GM12874 (cell line): Measurements from ENCODE around the gene SLFN5.

Experiments used
- TF ChIP-seq, protein P1 (sequence below): IDR thresholded peaks from 2 replicates; pipeline ENCODE4 v1.5.1; 2011; ENCODE audit warnings: low read depth, mild to moderate bottlenecking, control low read depth, low read length, moderate library complexity; ENCODE audit not compliant: insufficient read depth

SLFN5 gene

DNA sequence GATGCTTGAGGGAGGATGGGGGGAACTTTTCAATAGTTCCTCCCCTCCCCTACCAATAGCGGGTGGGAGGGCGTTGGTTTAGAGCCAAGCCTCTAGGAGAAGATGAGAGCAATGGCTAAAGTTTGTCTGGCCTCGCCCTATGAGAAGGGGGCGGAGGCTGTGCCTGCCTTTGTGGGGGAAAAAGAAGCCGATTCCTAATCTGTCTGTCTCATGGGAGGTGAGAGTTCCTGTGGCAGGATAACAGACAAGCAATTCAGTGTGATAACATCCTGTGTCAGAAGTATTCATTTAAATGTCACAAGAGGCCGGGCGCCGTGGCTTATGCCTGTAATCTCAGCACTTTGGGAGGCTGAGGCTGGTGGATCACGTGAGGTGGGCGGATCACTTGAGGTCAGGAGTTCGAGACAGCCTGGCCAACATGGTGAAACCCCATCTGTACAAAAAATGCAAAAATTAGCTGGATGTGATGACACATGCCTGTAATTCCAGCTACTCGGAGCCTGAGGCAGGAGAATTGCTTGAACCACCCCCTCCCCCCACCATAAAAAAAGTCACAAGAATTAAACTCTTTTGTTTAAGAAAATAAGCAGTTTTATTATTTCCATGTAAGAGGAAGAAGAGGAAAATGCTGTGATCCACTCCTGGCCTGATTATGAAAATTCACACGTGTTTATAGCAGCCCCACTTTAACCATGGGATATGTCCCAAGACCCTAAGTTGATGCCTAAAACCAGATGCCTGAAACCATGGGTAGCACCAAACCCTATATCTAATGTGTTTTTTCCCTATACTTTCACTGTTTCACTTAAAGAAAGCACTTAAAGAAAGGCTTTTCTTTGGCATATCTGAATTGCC, 1.7 kb downstream of the SLFN5 start:
- TF ChIP-seq, protein P1, sequence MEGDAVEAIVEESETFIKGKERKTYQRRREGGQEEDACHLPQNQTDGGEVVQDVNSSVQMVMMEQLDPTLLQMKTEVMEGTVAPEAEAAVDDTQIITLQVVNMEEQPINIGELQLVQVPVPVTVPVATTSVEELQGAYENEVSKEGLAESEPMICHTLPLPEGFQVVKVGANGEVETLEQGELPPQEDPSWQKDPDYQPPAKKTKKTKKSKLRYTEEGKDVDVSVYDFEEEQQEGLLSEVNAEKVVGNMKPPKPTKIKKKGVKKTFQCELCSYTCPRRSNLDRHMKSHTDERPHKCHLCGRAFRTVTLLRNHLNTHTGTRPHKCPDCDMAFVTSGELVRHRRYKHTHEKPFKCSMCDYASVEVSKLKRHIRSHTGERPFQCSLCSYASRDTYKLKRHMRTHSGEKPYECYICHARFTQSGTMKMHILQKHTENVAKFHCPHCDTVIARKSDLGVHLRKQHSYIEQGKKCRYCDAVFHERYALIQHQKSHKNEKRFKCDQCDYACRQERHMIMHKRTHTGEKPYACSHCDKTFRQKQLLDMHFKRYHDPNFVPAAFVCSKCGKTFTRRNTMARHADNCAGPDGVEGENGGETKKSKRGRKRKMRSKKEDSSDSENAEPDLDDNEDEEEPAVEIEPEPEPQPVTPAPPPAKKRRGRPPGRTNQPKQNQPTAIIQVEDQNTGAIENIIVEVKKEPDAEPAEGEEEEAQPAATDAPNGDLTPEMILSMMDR: no peak

DNA sequence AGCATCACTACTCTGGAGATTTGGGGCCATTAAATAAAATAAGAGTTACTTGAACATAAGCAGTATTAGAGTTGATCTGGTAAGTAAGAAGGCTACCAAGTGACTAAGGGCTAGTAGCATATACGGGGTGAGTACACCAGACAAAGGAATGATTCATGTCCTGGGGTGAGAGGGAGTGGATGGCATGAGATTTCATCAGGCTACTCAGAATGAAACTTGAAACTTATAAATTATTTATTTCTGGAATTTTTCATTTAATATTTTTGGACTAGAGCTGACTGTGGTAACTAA, 2.3 kb downstream of the SLFN5 start:
- TF ChIP-seq, protein P1: no peak

DNA sequence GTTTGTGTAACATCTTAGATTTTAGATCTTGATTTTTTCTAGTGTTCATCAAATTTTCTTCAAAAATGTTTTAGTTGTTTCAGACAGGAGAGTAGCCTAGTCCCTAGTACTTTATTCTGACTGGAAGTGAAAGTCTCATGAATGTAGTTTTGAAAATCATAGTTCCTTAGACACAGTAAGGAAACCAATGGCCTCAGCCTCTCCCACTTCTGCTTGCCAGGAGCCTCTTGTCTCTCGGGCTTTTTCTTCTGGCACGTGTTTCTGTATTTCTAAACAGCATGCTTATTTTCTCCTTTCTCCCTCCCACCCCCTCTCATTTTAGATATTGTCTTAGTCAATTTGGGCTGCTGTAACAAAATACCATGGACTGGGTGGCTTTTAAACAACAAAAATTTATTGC, 9.8 kb downstream of the SLFN5 start:
- TF ChIP-seq, protein P1: no peak

DNA sequence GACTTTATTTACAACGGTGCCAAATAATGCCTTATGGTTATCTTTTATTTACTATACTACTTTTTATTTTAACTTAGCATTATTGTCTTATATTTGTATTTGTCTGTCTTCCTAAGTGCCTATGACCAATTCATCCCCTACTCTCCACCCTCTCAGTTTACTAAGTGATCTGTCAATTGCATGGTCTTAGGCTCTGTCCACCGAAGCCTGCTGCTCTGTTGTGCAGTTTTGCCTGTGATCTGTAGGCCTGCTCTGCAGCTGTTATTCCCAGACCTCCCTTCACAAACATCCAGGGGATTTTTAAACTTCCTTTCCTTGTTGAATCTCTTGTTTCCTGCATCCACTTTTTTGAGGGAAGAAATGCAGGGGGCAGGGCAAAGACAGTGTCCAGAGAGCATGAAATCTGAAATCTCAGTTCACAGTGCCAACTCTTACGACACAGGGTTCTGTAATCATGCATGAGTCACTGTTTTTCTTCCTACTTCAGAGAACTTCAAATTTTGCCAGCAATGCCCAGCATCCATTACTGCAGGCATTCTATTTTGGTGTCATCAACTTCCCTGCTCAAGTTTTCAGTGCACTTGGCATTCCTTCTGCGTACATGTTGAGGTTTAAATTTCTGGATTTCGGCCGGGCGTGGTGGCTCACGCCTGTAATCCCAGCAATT, 11.4 kb downstream of the SLFN5 start:
- TF ChIP-seq, protein P1: no peak

DNA sequence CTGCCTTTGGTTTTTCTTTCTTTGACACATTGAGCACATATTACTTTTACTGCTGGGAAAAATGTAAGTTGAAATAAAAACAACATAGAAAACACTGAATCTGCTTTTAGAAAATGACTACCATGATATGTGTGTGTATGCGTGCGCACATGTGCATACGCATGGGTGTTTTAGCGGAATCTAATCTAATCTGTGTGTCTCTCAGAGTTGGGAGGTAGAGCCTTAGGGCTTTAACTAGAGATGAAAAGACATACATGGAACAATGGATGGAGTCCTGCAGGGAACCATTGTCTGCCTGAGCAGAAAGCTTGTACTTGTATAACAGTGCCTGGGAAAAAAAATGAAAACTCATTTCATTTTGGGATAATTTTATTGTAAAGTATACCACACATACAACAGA, 12.4 kb downstream of the SLFN5 start:
- TF ChIP-seq, protein P1: no peak

DNA sequence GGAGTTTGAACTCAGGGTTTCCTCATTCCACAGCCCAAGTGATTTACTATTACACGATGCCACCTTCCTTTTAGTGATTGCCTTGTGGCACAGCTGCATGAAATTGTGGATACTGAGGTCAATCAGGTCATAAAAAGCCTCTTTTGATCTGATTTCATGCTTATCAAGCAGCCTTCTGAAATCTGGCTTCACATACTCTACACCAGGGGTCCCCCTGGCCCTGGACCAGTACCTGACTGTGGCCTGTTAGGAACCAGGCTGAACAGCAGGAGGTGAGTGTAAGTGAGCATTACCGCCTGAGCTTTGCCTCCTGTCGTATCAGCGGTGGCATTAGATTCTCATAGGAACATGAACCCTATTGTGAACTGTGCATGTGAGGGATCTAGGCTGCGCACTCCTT, 13.8 kb downstream of the SLFN5 start:
- TF ChIP-seq, protein P1: no peak

DNA sequence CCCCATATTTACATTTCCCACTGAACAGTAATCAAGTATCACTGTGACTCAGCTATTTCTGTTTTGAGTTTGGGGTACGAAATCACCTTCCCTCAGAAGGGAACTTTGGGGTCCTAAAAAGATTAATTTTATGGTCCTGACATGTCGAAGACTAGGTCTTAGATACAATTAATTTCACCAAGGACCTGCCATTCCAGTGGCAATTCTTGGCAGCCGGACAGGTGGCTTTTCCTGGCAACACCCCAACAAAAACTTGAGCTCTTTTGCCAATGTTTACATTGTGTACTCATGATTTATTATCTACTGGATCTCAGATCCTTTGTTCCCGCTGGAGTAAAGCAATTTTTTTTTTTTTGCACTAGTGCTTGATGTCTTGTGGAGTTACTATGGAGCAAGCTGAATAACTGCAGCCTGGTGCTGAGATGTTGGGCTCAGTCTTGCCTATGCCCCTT, 14.4 kb downstream of the SLFN5 start:
- TF ChIP-seq, protein P1: no peak
